ENCODE results near the gene LCE3B.
"Not testable (repeated sequence)": the region's sequence is repeated elsewhere in the genome, so short reads cannot be mapped to it uniquely, and the experiment has no call there.

Gene LCE3B, protein sequence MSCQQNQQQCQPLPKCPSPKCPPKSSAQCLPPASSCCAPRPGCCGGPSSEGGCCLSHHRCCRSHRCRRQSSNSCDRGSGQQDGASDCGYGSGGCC

DNA sequence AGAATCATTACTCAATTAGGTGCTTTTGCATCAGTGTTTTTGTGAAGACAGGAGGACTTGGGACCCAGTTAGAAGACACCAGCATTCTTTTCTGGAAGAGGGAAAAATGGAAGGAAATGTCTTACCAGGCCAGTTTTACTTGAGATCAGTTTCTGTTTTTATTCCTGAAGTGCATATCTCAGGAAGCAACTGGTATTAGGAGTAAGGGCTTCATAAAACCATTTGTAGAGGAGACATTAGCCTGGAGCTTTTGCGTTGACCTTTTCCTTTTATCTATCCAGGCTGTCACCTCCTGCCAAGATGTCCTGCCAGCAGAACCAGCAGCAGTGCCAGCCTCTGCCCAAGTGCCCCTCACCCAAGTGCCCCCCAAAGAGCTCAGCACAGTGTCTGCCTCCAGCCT is at the start of gene LCE3B:
Gene LCE3B, plus strand, starts transcription at position 301 of the 400 bp plus-strand sequence. Its CDS starts 0 bp downstream, at position 301.
- no peaks in the 10 kb centered on the region for H3K36me3 ChIP-seq (ENCODE audit: control insufficient read depth, insufficient read depth, low read length)
- H3K27ac ChIP-seq: no peak within 1 kb of the TSS
- H3K4me1 ChIP-seq: no peaks in the 10 kb centered on the region
- H3K4me2 ChIP-seq (ENCODE audit: low read length): no peak within 1 kb of the TSS
- H3K4me3 ChIP-seq (ENCODE audit: low read depth, low read length): no peak within 1 kb of the TSS
- no peak within 1 kb of the TSS for H2AFZ ChIP-seq
- no peaks in the 10 kb centered on the region for H3K27me3 ChIP-seq (ENCODE audit: control insufficient read depth, insufficient read depth, low read length)
- no peaks in the 10 kb centered on the region for H3K9me3 ChIP-seq (ENCODE audit: control insufficient read depth, low read length)
- no peak within 1 kb of the TSS for H3K9ac ChIP-seq
- H3K79me2 ChIP-seq: no peaks in the 10 kb centered on the region
- no peak for TF ChIP-seq CTCF (IDR thresholded peaks at IDR 0.05)

GRCh38 chr1:152565115-152565514 is 48.5 kb upstream of the LCE3B start:
- Histone ChIP-seq H3K36me3 (ENCODE audit: control insufficient read depth, insufficient read depth, low read length) (no peaks in the 10 kb centered on the region), H3K9me3 (ENCODE audit: control insufficient read depth, low read length) (no peaks in the 10 kb centered on the region), H3K4me1 (no peaks in the 10 kb centered on the region), H3K9ac (no peak overlapping the region), H3K27ac (no peak overlapping the region), H2AFZ (no peak overlapping the region), H3K4me3 (ENCODE audit: low read depth, low read length) (no peak overlapping the region), H3K79me2 (no peaks in the 10 kb centered on the region), H3K4me2 (ENCODE audit: low read length) (no peak overlapping the region), H3K27me3 (ENCODE audit: control insufficient read depth, insufficient read depth, low read length) (no peaks in the 10 kb centered on the region)
- TF ChIP-seq CTCF (IDR thresholded peaks at IDR 0.05): no peak

GRCh38 chr1:152565535-152566215 is 47.9 kb upstream of the LCE3B start:
- no peak for TF ChIP-seq CTCF (IDR thresholded peaks at IDR 0.05)
- Histone ChIP-seq H3K27me3 (ENCODE audit: control insufficient read depth, insufficient read depth, low read length) (no peaks in the 10 kb centered on the region), H2AFZ (no peak overlapping the region), H3K36me3 (ENCODE audit: control insufficient read depth, insufficient read depth, low read length) (no peaks in the 10 kb centered on the region), H3K4me1 (no peaks in the 10 kb centered on the region), H3K9ac (no peak overlapping the region), H3K4me2 (ENCODE audit: low read length) (no peak overlapping the region), H3K4me3 (ENCODE audit: low read depth, low read length) (no peak overlapping the region), H3K27ac (no peak overlapping the region), H3K9me3 (ENCODE audit: control insufficient read depth, low read length) (no peaks in the 10 kb centered on the region), H3K79me2 (no peaks in the 10 kb centered on the region)

GRCh38 chr1:152566681-152567080 is 46.9 kb upstream of the LCE3B start, which contains the start of gene LCE3E:
TSS of gene LCE3E (minus strand) at chr1:152566780. CDS start at chr1:152566208, 572 bp downstream.
- no peak within 1 kb of the TSS for H3K9ac ChIP-seq
- H3K4me2 ChIP-seq (ENCODE audit: low read length): no peak within 1 kb of the TSS
- H3K79me2 ChIP-seq: no peaks in the 10 kb centered on the region
- H3K36me3 ChIP-seq (ENCODE audit: control insufficient read depth, insufficient read depth, low read length): no peaks in the 10 kb centered on the region
- no peak within 1 kb of the TSS for H3K4me3 ChIP-seq (ENCODE audit: low read depth, low read length)
- no peaks in the 10 kb centered on the region for H3K4me1 ChIP-seq
- no peaks in the 10 kb centered on the region for H3K9me3 ChIP-seq (ENCODE audit: control insufficient read depth, low read length)
- no peak for TF ChIP-seq CTCF (IDR thresholded peaks at IDR 0.05)
- no peaks in the 10 kb centered on the region for H3K27me3 ChIP-seq (ENCODE audit: control insufficient read depth, insufficient read depth, low read length)
- no peak within 1 kb of the TSS for H2AFZ ChIP-seq
- H3K27ac ChIP-seq: no peak within 1 kb of the TSS

DNA sequence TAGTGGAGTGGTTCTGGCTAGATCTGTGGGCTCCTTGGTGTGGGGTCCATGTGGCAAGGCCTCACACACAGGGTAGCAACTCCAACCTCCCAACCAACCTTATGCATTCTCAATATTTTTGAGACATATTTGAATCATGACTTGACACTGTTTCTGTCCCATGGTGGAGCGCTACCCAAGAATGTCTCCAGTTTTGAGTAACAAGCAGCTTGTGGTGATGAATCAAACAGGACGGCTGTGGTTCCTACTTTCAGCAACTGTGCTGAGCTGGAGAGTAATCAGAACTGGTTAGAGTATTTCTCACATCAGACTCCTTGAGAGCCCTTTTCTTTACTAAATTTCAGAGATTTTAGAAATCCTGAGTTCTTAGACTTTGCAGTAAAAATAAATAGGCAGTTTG is 36.4 kb upstream of the LCE3B start:
- Histone ChIP-seq H3K9me3 (ENCODE audit: control insufficient read depth, low read length) (no peaks in the 10 kb centered on the region), H3K79me2 (no peaks in the 10 kb centered on the region), H3K4me2 (ENCODE audit: low read length) (no peak overlapping the region), H3K9ac (no peak overlapping the region), H3K4me3 (ENCODE audit: low read depth, low read length) (no peak overlapping the region), H2AFZ (no peak overlapping the region), H3K27me3 (ENCODE audit: control insufficient read depth, insufficient read depth, low read length) (no peaks in the 10 kb centered on the region), H3K27ac (no peak overlapping the region), H3K36me3 (ENCODE audit: control insufficient read depth, insufficient read depth, low read length) (no peaks in the 10 kb centered on the region), H3K4me1 (no peaks in the 10 kb centered on the region)
- TF ChIP-seq CTCF (IDR thresholded peaks at IDR 0.05): no peak

- not testable (repeated sequence) for H3K27me3 ChIP-seq (ENCODE audit: control insufficient read depth, insufficient read depth, low read length); H3K9me3 ChIP-seq (ENCODE audit: control insufficient read depth, low read length); H3K79me2 ChIP-seq; H3K36me3 ChIP-seq (ENCODE audit: control insufficient read depth, insufficient read depth, low read length); H3K4me1 ChIP-seq; H3K9ac ChIP-seq; H3K4me3 ChIP-seq (ENCODE audit: low read depth, low read length); H2AFZ ChIP-seq; H3K4me2 ChIP-seq (ENCODE audit: low read length); H3K27ac ChIP-seq
Observed at GRCh38 chr1:152579526-152579925, 34.1 kb upstream of the LCE3B start.

Measured in parathyroid adenoma (tissue), 2 donors.